HG03066 (cell line): Measurements from ENCODE around the gene NUP214.
"Not testable (repeated sequence)": the region's sequence is repeated elsewhere in the genome, so short reads cannot be mapped to it uniquely, and the experiment has no call there.

Source experiments
- ATAC-seq: cut with Tn5 transposase; IDR thresholded peaks from one replicate; pipeline ENCODE4 v1.9.1; 2021; ENCODE audit warnings: low read depth; ENCODE audit not compliant: unreplicated experiment

The NUP214 gene

DNA sequence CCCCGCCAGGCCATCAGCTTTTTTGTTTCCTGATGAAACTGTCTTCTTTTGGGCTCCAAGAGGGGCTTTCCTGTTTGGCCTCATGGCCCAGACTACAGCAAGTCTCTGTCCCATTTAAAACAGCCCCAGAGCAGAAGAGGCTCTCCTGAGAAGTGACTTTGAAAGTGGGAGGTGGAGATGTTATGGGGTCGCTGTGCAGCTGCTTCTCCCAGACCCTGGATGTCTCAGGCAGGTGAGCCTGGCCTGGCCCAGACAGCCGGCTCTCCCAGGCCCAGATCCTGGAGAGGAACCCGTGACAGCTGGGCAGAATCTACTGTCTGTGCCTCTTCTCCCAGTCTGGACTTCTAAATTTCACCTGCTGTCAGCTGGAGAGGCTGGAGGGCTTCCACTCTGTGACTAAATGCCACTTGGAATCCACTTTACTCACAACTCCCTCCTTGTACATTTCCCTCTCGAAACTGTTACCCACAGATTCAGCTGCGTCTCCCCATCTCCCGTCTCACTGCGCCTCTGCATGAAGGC lies 130.4 kb downstream of the NUP214 start:
- ATAC-seq, result no peak

DNA sequence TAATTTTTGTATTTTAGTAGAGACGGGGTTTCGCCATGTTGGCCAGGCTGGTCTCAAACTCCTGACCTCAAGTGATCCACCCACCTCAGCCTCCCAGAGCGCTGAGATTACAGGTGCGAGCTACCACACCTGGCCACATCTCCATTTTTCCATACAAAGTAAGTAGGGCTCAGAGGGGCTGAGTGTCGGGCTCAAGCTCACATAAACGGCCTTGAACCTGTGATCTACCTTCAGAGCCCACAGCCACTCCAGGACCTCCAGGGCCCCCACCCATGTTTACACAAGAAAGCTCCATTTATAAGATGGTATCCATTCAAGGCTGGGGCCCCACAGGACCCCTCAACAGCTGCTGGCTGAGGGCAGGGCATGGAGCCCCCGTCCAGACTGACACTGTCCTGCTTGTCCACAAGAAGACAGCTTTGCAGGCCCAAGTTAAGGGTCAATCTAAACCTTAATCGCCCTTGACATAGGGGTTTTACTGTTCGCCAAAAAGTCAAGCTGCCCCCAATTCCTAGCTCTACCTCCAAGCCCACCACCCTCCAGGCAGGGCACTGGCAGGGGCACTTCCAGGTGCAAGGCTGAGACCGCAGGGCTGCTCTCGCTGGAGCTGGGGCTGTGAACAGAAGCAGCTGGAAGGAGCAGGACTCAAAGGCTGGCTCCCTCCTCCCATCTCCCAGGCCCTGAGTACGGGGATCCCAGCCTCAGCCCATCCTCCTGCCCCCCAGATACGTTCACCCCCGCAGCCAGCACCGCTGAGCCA lies 132.1 kb downstream of the NUP214 start:
- ATAC-seq, result no peak

DNA sequence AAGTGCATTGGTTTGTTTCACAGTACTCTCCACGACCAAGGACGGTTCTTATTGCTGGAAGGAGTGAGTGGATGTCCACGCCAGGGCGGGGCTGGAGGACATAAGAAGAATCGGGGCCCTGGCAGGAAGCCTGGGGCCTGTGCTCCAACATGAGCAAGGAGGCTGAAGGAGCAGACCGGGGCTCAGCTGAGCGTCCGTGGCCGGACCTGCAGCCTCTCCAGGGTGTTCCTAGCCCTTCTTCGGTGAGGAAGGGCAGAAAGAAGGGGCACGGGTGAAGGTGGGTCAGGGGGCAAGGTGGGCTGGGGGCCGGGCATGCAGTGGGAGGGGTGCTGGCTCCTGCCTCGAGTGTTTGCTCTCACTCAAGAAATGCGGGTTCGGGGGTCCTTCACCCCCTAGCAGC lies 132.8 kb downstream of the NUP214 start:
- no peak for ATAC-seq

DNA sequence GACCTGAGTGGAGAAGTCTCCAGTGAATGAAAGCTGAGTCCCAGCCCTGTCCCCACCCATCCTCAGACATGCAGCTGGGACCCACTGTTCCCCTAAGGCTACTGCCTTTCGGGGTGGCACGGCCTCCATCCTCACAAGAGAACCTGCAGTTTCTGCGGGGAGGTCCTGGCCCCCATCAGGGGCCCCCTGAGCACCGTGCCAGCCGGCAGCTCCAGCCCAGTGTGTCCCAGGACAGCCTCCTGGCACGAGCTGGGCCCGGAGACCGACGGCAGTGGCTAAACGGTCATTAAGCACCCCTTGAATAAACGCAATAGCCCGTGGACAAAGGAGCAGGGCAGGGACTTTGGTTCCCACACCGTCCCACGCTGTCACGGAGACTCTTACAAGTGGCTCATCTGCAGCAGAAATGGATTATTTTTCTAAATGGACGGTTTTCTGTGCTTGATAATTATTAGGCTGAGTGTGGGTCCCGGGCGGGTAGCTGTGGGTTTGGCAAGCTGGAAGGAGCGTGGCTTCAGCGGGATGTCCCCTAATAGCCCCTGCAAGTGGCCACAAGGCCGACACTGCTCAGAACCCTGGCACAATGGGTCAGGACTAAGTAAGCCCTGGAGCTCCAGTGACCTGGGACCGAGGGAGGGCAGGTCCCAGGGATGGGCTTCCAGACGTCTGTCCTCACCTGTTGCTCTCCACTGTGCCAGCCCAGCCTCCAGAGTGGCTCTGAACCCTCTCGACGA lies 133.5 kb downstream of the NUP214 start:
- ATAC-seq, result no peak

DNA sequence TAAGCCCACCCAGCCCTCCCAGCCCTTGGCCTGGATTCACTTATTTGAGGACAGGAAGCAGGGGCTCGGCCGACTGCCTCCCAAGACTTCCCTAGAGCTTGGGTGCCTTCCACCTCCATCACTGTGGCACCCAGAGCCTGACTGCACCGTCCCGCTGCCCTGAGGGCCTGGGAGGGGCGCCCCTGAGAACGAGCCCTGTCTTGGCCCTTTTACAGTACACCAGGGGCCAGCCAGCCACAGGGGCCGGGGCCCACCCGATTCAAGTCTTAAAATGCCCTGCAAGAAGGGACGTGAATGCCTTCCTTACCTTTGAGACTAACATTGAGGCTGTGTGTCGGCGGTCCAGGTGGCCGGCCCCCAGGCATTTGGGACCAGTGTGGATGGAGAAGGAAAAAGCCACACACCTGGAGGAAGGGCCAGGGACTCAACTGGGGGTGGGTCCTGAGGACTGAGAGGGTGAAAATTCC lies 134.1 kb downstream of the NUP214 start:
- ATAC-seq, result no peak

DNA sequence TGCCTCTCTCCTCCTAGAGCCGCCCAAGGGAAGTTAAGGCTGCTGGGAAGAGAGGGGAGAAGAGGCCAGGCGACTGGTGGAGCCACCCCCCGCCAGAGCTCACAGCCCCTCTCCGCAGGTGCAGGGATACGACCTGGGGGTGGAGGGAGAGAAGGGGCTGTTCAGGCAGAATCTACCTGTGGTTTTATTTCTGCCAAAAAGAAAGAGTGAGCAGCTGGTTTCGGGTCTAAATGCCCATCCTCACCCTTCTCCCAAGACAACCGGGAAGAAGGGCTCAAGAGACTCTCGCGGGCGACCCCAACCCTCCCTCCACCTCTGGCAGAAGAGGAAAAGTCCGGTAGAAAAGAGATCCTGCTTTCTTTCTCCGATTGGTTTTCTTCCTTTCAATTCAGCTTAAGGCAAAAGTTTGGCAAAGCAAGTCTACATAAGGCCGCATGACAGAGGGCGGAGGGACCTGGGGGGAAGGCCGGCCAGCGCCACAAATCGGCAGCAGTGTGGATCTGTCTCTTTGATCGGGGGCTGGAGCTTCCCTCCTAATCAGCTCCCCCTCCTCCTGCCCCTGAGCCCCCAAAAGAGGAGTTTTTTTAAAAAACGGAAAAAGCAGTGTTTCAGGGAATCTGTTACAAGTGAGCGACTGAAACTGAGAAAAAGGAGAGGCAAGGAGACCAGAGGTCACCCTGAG lies 134.7 kb downstream of the NUP214 start:
- ATAC-seq, result no peak

DNA sequence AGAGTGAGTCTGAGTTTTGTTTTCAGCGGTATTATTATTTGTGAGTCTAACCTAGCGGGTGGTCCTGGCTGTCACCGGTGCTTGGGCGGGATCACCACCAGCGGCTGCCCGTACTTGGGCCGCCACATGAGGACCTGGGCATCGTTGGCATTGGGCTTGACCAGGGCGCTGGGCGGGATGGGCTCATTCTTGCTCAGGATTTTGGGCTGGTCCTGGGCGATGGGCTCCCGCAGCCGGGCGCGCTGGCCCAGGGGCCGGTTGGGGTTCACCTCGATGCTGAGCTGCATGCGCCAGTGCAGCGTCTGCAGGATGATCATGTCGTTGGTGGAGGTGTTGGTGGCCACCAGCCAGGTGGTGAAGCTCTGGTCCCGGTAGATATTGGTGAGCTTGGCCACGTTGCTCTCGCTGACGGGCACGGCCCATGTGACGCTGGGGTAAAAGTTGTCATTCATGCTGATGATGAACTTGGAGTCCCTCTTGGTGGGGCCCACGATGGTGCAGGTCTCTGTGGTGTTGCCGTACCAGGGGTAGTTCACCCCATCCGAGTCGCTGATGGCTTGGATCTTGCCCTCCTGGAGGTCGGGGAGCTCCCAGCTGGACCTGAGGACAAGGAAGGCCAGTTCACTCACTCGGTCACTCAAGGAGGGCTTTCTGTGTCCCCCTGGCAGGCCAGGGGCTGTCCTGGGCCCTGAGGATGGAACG lies 135.5 kb downstream of the NUP214 start:
- ATAC-seq, result no peak

DNA sequence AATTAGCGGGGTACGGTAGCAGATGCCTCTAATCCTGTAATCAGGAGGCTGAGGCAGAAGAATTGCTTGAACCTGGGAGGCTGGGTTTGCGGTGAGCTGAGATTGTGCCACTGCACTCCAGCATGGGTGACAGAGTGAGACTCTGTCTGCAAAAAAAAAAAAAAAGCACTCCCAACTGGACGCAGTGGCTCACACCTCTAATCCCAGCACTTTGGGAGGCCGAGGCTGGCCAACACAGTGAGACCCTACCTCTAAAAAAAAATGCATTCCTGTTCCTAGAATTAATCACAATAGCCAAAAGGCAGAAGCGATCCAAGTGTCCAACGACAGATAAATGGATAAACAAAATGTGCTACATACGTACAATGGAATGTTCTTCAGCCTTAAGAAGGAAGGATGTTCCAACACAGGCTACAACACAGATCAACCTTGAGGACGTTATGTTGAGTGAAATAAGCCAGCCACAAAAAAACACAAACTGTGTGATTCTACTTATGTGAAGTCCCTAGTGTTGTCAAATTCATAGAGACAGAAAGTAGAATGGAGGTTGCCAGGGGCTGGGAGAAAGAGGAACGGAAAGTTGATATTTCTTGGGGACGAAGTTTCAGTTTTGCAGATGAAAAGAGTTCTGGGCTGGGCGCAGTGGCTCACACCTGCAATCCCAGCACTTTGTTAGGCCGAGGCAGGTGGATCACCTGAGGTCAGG lies 137.1 kb downstream of the NUP214 start:
- no peak for ATAC-seq

DNA sequence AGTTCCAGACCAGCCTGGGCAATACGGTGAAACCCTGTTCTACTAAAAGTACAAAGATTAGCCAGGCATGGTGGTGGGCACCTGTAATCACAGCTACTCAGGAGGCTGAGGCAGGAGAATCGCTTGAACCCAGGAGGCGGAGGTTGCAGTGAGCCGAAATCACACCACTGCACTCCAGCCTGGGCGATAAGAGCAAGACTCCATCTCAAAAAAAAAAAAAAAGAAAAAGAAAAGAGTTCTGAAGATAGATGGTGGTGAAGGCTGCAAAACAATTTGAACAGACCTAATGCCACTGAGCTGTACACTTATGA lies 137.6 kb downstream of the NUP214 start:
- ATAC-seq, result not testable (repeated sequence)

DNA sequence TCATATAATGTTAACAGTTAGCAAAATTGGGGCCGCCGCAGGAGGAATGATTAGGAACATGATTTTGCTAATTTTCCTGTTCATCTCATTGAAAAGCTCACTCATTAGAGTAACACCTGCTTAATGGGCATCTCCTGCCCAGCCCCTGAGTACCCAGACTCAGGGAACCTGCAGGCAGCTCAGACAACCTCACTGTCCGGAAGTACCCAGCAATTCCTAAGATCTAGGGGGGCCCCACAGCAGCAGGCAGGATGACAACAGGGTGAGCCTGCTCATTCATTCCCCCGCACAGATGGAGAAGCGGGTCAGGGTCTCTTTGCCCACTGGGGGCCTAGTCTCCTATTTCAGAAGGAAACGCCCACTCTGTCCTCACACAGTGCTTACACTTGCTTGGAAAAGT lies 138.3 kb downstream of the NUP214 start:
- no peak for ATAC-seq

DNA sequence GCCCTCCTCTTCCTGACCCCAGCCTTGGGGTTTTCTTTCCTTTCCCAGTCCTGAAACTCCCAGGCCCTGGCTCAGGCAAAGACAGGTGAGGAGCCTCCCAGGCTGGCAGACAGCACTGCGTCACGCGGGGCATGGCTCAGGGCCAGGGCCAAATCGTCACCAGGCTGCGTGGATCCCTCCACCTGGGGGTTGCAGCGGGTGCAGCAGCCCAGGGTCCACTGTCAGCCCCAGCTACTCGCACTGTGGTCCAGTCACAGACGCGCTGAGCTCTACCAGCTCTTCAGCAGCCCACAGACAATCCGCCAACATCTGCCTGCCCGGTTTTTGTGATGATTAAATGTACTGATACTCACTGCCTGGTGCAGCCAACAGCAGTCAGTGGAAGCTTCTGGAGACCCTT lies 138.8 kb downstream of the NUP214 start:
- no peak for ATAC-seq

DNA sequence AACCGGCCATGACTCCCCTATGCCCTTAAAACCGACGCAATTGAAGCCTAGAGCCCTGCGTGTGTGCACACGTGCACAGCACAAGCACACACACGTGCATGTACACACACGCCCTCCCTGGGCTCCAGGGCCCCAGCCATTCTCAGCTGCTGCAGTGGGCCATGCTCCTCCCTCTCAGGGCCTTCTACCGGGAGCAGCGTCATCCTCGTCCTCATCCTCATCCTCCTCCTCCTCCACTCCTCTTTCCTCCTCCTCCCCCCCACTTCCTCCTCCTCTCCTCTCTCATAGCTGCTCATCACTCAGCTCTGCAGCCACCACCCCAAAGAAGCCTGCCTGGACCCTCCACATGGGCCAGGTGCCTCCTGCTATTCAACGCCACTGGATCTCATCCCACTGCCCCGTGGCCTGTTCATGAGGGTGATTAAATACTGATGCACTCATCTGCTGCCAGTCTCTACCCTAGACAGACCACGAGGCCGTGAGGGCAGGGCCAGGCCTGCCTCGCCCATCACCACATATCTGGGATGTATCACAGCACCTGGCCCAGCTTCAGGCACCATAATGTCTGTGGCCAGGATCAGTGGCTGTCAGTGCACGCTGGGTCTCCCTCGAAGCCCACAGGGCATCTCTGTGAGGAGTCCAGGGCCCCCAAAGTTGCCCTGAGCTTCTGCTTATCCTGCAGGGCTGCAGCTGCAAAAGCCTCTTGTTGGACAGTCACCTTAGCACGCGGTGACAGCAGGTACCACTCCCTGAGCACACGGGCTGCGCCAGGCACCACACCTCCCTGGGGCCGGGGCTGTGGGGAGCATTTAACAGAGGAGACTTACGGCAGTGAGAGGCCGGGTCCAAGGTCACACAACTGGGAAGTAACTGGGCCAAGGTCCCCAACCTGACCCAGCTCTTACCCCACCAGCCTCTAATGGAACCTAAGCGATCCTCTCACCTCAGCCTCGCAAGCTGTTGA lies 141.2 kb downstream of the NUP214 start:
- ATAC-seq, result no peak

DNA sequence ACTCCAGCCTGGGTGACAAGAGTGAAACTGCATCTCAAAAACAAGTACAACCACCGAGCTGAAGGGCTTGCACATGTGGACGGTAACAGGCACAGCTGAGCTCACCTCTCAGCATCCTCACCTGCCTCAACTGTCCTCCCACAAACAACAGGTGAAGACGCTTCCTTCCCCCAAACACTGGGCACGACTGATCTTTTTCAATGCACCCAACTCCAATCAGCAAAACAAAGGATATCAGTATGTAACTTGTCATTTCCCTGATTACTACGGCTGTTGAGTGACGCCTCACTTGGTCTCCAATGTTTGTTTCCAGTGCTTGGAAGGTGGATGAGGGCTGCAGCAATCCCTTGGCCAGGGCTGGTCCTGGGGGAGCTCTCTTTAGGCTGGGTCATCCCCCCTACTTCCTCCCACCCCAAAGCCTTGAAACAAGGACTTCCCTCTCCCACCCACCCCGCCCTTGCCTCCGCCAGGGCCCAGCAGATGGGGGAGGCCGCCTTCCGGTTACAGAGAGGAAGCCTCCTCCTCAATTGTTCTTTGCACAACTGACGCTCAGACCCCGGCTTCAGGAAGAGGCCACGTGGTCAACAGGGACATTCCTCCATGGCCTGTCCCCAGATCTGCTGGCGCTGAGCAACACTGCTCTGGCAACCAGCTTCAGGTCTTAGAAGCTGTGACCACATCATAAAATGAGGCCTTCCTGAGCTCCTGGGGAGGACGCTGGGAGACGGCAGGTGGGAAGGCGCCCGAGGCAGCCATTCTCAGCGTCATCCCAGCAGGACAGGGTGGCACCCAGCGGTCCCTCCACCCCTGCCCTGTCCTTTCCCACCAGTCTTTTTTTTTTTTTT lies 145.0 kb downstream of the NUP214 start:
- ATAC-seq, result no peak

DNA sequence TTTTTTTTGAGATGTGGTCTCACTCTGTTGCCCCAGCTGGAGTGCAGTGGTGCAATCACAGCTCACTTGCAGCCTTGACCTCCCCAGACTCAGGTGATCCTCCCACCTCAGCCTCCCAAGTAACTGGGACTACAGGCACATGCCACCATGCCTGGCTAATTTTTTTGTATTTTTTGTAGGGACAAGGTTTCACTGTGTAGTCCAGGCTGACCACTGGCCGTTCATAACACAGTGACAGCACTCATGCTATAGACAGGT lies 145.6 kb downstream of the NUP214 start:
- ATAC-seq, result not testable (repeated sequence)

DNA sequence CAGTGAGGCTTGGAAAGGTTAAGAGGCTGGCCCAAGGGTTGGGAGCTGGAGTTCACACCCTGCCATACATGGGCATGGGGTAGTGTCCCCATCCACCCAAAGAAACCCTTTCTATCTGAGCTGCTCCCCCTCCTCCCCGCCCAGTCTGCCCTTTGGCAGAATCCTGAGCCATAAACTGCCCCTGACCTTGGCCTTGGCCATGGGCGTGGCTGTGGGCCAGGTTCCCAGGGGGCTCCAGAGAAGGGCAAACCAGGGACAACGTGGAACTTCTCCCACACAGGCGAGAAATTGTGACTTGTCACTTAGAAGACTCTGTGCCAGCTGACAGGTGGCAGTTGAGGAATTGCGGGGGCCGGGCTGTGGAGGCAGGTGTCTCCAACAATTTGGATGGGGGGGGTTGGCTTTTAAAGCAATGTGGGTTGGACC lies 146.1 kb downstream of the NUP214 start:
- no peak for ATAC-seq

DNA sequence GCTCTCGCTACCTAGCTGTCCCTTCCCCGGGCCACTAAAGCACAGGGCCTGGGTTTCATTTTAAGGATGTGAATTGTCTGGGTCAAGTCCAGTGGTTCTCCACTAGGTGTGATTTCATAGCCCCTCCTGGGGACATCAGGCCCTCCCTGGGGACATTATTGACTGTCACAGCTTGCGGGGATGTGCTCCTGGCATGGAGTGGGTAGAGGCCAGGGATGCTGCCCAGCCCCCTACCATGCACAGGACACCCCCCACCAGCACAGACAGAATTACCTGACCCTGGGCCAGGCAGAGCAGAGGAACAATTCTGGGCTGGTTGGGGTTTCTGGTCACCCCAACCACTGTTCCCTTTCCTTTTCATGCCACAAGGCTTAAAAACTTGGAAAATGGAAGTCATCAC lies 146.8 kb downstream of the NUP214 start:
- no peak for ATAC-seq

DNA sequence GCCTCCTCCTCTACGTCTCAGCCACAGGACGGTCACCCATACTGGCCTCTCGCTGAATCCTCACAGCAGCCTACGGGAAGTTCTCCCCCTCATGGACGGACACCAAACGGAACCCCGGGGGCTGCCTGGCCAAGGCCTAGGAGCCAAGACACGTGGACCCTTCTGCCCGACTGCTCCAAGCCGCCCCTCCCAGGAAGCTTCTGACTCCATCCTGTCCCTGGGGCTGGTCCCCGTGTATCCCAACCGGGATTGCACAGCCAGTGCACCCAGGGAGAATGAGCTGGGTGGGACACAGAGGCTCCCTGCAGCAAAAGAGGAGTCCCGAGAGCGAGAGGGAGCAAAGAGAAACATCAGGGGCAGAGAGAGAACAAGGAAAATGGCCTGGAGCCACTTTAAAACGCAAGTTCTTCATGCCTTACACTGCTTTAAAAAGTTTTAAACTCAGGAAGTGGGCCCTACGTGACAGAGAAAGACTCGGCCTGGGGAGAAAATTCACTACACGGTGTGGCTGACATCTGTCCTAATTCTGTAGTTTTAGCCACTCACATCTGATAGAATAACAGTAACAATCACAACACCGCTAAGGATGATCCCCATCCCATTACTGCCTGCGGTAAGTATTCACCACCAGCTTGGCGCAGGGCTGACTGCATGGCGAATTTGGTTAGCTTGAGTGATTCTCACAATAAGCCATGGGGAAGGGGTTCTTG lies 147.9 kb downstream of the NUP214 start:
- ATAC-seq, result no peak
